Astrocyte (in vitro differentiated cells and primary cell): ENCODE data around the gene SIX3.

ENCODE experiments used
- CTCF ChIP-seq: IDR thresholded peaks from 2 replicates; pipeline ENCODE4 v1.5.1; 2011; ENCODE audit warnings: low read depth, mild to moderate bottlenecking, inconsistent platforms, low read length, moderate library complexity; ENCODE audit not compliant: insufficient read depth
- EZH2 ChIP-seq: IDR thresholded peaks from 2 replicates; pipeline ENCODE4 v1.6.1; 2012; ENCODE audit warnings: mild to moderate bottlenecking, low read length, inconsistent platforms; ENCODE audit not compliant: insufficient read depth

- no peak for TF ChIP-seq CTCF
- TF ChIP-seq EZH2 = no peak
Measured at GRCh38 chr2:44940732-44941464, 604 bp upstream of the SIX3 start.
